ENCODE results near the gene NLRP14.
A peak's percentile ranks its signal among the peaks of the same experiment; 100 is the strongest.

The NLRP14 gene, protein sequence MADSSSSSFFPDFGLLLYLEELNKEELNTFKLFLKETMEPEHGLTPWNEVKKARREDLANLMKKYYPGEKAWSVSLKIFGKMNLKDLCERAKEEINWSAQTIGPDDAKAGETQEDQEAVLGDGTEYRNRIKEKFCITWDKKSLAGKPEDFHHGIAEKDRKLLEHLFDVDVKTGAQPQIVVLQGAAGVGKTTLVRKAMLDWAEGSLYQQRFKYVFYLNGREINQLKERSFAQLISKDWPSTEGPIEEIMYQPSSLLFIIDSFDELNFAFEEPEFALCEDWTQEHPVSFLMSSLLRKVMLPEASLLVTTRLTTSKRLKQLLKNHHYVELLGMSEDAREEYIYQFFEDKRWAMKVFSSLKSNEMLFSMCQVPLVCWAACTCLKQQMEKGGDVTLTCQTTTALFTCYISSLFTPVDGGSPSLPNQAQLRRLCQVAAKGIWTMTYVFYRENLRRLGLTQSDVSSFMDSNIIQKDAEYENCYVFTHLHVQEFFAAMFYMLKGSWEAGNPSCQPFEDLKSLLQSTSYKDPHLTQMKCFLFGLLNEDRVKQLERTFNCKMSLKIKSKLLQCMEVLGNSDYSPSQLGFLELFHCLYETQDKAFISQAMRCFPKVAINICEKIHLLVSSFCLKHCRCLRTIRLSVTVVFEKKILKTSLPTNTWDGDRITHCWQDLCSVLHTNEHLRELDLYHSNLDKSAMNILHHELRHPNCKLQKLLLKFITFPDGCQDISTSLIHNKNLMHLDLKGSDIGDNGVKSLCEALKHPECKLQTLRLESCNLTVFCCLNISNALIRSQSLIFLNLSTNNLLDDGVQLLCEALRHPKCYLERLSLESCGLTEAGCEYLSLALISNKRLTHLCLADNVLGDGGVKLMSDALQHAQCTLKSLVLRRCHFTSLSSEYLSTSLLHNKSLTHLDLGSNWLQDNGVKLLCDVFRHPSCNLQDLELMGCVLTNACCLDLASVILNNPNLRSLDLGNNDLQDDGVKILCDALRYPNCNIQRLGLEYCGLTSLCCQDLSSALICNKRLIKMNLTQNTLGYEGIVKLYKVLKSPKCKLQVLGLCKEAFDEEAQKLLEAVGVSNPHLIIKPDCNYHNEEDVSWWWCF

DNA sequence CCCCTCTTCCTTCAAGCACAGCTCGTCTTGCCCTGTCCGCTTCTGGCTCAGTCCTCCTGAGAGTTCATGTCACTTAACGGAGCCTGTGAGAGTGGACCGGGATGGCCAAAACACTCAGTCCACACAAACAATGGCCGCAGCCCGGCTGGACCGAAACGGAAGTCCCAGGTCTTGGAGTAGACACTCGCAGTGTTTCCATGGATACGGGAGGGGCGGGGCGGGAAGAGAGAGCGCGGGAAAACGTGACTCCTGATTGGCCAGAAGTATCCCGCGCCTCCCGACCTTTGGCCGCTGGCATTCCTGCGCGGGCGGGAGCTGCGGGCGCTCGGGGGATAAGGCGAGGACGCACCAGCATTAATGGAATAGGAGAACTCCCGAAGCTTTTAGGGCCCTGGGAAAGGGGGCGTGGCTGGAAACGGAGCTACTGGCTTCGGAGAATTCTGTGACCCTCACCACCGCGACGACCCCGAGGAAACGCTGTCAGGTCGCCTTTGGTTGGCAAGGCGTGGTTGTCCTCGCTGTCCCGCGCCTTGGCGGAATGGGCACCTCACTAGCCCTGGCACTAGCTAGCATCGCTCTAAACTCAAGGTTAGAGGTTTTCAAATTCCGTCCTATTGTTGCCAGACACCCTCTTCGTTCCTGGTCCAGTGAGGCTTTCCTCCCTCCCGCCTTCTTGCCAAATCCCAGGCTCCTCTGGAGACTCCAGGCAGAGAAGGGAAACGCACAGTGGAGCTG lies at the start of gene NLRP14, which contains the start of gene ZNF214:
NLRP14 (plus strand) TSS at position 297 of the 735 bp plus-strand sequence. CDS start 18,108 bp downstream, outside the sequence.
ZNF214 (minus strand) TSS at position 164 of the 735 bp plus-strand sequence. CDS start 17,511 bp downstream, outside the sequence.
- TF ChIP-seq, protein P1, sequence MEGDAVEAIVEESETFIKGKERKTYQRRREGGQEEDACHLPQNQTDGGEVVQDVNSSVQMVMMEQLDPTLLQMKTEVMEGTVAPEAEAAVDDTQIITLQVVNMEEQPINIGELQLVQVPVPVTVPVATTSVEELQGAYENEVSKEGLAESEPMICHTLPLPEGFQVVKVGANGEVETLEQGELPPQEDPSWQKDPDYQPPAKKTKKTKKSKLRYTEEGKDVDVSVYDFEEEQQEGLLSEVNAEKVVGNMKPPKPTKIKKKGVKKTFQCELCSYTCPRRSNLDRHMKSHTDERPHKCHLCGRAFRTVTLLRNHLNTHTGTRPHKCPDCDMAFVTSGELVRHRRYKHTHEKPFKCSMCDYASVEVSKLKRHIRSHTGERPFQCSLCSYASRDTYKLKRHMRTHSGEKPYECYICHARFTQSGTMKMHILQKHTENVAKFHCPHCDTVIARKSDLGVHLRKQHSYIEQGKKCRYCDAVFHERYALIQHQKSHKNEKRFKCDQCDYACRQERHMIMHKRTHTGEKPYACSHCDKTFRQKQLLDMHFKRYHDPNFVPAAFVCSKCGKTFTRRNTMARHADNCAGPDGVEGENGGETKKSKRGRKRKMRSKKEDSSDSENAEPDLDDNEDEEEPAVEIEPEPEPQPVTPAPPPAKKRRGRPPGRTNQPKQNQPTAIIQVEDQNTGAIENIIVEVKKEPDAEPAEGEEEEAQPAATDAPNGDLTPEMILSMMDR (IDR thresholded peaks at IDR 0.05; ENCODE audit: low read depth, low read length) = no peak
- peak; percentile 82 for DNase-seq (ENCODE audit: extremely low read depth, low read depth)

DNA sequence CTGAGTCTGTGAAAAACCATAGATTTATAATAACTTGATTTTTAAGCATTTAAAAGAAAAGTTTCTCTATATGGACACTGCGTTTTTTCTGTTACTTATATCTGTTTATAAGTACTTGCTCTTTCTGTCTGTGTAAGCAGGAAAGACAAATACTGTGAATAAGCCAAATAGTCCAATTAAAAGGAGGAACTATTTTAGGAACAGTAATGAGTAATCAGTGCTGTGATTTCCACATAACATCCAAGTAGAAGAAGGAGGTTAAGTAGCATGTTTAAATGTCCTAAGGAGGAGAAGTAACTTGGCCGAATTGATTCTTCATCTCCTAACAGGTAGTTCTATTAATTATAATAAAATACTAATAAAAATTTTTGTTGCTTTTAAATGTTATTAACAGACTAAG lies 40.9 kb upstream of the NLRP14 start:
- DNase-seq (ENCODE audit: extremely low read depth, low read depth) = no peak
- TF ChIP-seq, protein P1 (IDR thresholded peaks at IDR 0.05; ENCODE audit: low read depth, low read length) = no peak

DNA sequence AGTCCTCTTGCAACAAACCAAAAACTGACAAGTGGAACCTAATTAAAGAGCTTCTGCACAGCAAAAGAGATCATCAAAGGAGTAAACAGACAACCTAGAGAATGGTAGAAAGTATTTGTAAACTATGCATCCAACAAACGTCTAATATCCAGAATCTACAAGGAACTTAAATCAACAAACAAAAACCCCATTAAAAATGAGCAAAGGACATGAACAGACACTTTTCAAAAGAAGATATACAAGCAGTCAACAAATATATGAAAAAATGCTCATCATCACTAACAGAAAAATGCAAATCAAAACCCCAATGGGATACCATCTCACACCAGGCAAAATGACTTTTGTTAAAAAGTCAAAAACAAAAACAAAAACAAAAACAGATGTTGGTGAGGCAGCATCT lies 33.8 kb upstream of the NLRP14 start:
- TF ChIP-seq, protein P1 (IDR thresholded peaks at IDR 0.05; ENCODE audit: low read depth, low read length) = no peak
- DNase-seq (ENCODE audit: extremely low read depth, low read depth) = no peak

DNA sequence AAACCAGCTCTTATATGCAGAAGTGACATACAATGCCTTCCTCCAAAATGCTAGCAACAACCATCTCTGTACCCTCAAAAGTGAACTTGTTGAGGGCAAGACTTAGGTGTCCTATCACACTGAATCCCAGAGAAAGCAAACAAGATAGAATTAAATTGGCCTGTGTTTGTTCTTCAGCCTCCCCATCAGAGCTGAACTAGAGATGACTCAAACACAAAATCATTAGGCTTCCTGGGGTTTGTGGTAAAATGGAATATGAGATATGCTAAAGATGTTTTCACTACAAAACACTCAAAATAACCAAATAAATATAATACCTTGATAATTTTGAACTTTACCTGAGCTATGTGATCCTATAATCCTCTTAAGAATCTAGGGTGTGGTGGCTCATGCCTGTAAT lies 31.8 kb upstream of the NLRP14 start:
- TF ChIP-seq, protein P1 (IDR thresholded peaks at IDR 0.05; ENCODE audit: low read depth, low read length) = no peak
- no peak for DNase-seq (ENCODE audit: extremely low read depth, low read depth)

DNA sequence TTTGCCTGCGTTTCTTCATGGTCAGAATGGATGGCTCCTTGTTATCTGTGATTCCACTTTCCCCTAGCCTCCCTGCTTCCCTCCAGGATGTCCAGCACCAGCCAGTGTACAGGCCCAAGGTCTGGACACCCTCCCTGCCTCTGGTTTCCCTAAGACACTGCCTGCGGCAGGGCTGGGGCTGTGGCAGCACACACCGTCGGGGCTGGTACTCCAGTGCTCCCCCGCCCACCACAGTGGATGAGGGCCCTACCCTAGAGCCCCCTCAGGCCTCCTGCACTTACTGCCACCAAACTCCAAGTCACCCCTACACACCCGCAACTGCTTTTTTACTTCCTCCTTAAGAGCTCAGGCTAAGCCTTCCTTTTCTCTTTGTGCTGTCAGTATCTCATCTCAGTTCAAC lies 29.1 kb upstream of the NLRP14 start:
- TF ChIP-seq, protein P1 (IDR thresholded peaks at IDR 0.05; ENCODE audit: low read depth, low read length) = no peak
- DNase-seq (ENCODE audit: extremely low read depth, low read depth) = no peak

DNA sequence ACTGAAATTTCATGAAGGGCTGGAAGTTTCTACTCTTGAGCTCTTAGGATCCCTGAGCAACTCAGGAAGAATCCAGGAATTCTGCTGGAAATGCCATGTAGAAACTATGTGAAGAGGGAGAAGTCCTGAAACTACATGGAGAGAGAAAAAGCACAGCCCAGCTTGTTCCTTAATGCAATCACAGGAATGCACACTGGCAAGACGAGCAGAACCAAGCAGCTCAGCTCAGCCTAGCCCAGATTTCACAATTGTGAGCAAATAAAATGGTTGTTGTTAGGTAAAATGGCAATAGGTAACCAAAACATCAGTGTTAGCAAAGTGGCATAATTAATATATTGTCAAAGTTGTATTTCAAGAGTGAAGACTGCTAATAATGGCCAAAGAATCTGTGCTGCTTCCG lies 28.3 kb upstream of the NLRP14 start:
- no peak for DNase-seq (ENCODE audit: extremely low read depth, low read depth)
- TF ChIP-seq, protein P1 (IDR thresholded peaks at IDR 0.05; ENCODE audit: low read depth, low read length) = no peak

All from AG09319 (cell line).